ENCODE measurements around the gene HES4.

- no peak for TF ChIP-seq CTCF (conservative IDR thresholded peaks at IDR 0.05; ENCODE audit: low read length)
- TF ChIP-seq EZH2phosphoT487 (IDR thresholded peaks at IDR 0.05; ENCODE audit: borderline replicate concordance), result no peak
Observed at GRCh38 chr1:1035291-1035943, 35.5 kb upstream of the HES4 start.
